Mesendoderm (in vitro differentiated cells): ENCODE measurements around the gene DNM3.

ENCODE experiments used
- DNase-seq: peaks from one replicate; pipeline ENCODE4 v3.0.0; 2013
- H2AK5ac ChIP-seq: 2 replicates; pipeline ENCODE4 v1.6.1; 2013; ENCODE audit warnings: low read length, inconsistent platforms
- H2BK120ac ChIP-seq: 2 replicates; pipeline ENCODE4 v1.6.1; 2013; ENCODE audit warnings: low read depth, mild to moderate bottlenecking, low read length, moderate library complexity, mixed read lengths
- H2BK15ac ChIP-seq: replicated peaks from 2 replicates; pipeline ENCODE4 v1.6.1; 2013; ENCODE audit warnings: low read depth, mild to moderate bottlenecking, moderate library complexity
- H2BK5ac ChIP-seq: 2 replicates; pipeline ENCODE4 v1.6.1; 2013; ENCODE audit warnings: low read length, inconsistent platforms
- H3K18ac ChIP-seq: 2 replicates; pipeline ENCODE4 v1.6.1; 2013; ENCODE audit warnings: mild to moderate bottlenecking, low read length, mixed read lengths
- H3K23ac ChIP-seq: one replicate; pipeline ENCODE4 v1.6.1; 2013; ENCODE audit warnings: low read length
- H3K27ac ChIP-seq: 2 replicates; pipeline ENCODE4 v1.5.1; 2013; ENCODE audit warnings: low read depth, mild to moderate bottlenecking, inconsistent platforms, low read length, moderate library complexity
- H3K27me3 ChIP-seq: 2 replicates; pipeline ENCODE4 v1.6.1; 2013; ENCODE audit warnings: low read length, control low read depth, mild to moderate bottlenecking, inconsistent platforms; ENCODE audit not compliant: insufficient read depth, poor library complexity
- H3K36me3 ChIP-seq: 2 replicates; pipeline ENCODE4 v1.6.1; 2013; ENCODE audit warnings: low read length, inconsistent platforms; ENCODE audit not compliant: control insufficient read depth, insufficient read depth
- H3K4ac ChIP-seq: one replicate; pipeline ENCODE4 v1.6.1; 2013; ENCODE audit warnings: low read depth, mild to moderate bottlenecking, low read length, moderate library complexity
- H3K4me1 ChIP-seq: 2 replicates; pipeline ENCODE4 v1.6.1; 2013; ENCODE audit warnings: low read depth, low read length, inconsistent platforms; ENCODE audit not compliant: control insufficient read depth
- H3K4me2 ChIP-seq: 2 replicates; pipeline ENCODE4 v1.6.1; 2013; ENCODE audit warnings: low read length
- H3K4me3 ChIP-seq: 2 replicates; pipeline ENCODE4 v1.5.1; 2013; ENCODE audit warnings: mild to moderate bottlenecking, low read length
- H3K56ac ChIP-seq: one replicate; pipeline ENCODE4 v1.6.1; 2013; ENCODE audit warnings: low read length
- H3K79me1 ChIP-seq: 2 replicates; pipeline ENCODE4 v1.6.1; 2013; ENCODE audit warnings: low read length, inconsistent platforms
- H3K79me2 ChIP-seq: 2 replicates; pipeline ENCODE4 v1.6.1; 2013; ENCODE audit warnings: mild to moderate bottlenecking, low read length; ENCODE audit not compliant: control insufficient read depth, insufficient read depth
- H3K9ac ChIP-seq: 2 replicates; pipeline ENCODE4 v1.6.1; 2013; ENCODE audit warnings: low read length, inconsistent platforms
- H4K5ac ChIP-seq: one replicate; pipeline ENCODE4 v1.6.1; 2013; ENCODE audit warnings: low read length
- H4K8ac ChIP-seq: one replicate; pipeline ENCODE4 v1.6.1; 2013; ENCODE audit warnings: low read depth, mild to moderate bottlenecking, control low read depth, low read length, moderate library complexity
- WGBS: extraction: QIAGEN DNeasy Blood & Tissue Kit; methylation state at CpG from one replicate; pipeline ENCODE4 v1.1.7; 2013; ENCODE audit warnings: low lambda C conversion rate, missing lambda C conversion rate; ENCODE audit not compliant: insufficient coverage; ENCODE audit errors: extremely low coverage; 5-methylcytosine and 5-hydroxymethylcytosine counted together

The DNM3 gene

DNA sequence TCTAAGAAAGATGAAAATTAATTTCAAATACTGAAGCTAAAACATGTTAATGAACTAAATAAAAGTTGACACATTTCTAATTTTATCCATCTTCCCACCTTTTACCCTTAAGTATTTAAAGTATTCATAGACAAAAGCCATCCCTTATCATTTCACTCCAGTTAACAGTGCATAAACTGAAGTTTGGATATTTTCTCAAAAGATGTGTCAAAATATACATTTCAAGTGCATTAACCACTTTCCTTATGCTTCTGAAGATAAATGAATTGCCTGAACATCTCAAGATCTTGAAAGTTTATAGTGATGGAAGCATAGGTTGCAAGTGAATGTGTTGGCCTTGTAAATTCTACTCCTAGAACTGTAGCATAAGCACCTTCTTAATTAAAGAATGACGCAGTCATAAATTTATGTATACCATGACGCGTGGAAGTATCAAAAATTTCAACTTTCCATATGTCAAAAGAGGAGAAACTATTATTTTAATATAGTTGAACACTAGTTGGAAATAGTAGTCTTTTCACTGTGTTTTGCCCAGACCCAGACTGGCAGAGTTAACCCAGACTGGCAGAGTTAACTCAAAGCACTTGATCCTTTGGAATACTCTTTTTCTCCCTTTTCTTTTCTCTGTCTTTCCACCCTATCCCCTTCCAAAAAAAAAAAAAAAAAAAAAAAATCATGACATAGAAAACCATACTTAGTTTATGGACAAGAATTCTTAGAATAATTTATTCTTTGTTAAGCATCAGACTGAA, 296.6 kb downstream of the DNM3 start:
- no peak overlapping the region for H3K4ac ChIP-seq
- no peak overlapping the region for H3K18ac ChIP-seq
- H2BK5ac ChIP-seq = no peak overlapping the region
- H3K4me3 ChIP-seq = no peak overlapping the region
- no peak overlapping the region for H3K27ac ChIP-seq
- H2BK120ac ChIP-seq = no peak overlapping the region
- H3K4me2 ChIP-seq = no peak overlapping the region
- H3K79me2 ChIP-seq = no peaks in the 10 kb centered on the region
- no peaks in the 10 kb centered on the region for H3K4me1 ChIP-seq
- no peaks in the 10 kb centered on the region for H3K79me1 ChIP-seq
- no peak for DNase-seq
- no peak overlapping the region for H3K56ac ChIP-seq
- H2AK5ac ChIP-seq = no peak overlapping the region
- no peaks in the 10 kb centered on the region for H3K27me3 ChIP-seq
- no peak overlapping the region for H2BK15ac ChIP-seq
- H4K8ac ChIP-seq = no peak overlapping the region
- no CpG with 5 or more reads among the region's 3 CpGs for WGBS
- no peak overlapping the region for H3K23ac ChIP-seq
- no peaks in the 10 kb centered on the region for H3K36me3 ChIP-seq
- H3K9ac ChIP-seq = no peak overlapping the region
- H4K5ac ChIP-seq = no peak overlapping the region

DNA sequence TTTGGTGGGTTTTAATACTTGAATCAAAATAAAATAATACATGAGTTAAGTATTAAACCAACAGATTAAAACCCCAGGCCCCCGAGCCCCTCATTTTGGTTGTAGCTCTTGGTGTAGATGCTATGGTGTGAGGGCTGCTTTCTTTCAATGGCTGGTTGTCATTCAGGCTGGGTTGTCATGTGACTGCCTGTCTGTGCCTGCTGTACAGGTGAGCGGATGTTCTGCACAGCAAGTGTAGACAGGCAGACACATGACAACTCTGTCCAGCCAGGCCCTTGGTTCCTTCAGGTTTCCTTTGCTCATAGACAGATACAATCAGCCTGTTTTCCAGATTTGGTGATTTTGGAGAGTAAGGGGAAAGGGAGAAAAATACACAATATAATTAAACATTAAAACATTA, 297.3 kb downstream of the DNM3 start:
- Histone ChIP-seq H2BK5ac (no peak overlapping the region), H3K27me3 (no peaks in the 10 kb centered on the region), H2BK120ac (no peak overlapping the region), H3K4ac (no peak overlapping the region), H2AK5ac (no peak overlapping the region), H3K79me2 (no peaks in the 10 kb centered on the region), H3K4me3 (no peak overlapping the region), H4K5ac (no peak overlapping the region), H3K27ac (no peak overlapping the region), H3K18ac (no peak overlapping the region), H3K4me2 (no peak overlapping the region), H3K36me3 (no peaks in the 10 kb centered on the region), H3K79me1 (no peaks in the 10 kb centered on the region), H3K56ac (no peak overlapping the region), H4K8ac (no peak overlapping the region), H3K23ac (no peak overlapping the region), H2BK15ac (no peak overlapping the region), H3K9ac (no peak overlapping the region), H3K4me1 (no peaks in the 10 kb centered on the region)
- DNase-seq = no peak
- WGBS = no CpG with 5 or more reads among the region's 2 CpGs

DNA sequence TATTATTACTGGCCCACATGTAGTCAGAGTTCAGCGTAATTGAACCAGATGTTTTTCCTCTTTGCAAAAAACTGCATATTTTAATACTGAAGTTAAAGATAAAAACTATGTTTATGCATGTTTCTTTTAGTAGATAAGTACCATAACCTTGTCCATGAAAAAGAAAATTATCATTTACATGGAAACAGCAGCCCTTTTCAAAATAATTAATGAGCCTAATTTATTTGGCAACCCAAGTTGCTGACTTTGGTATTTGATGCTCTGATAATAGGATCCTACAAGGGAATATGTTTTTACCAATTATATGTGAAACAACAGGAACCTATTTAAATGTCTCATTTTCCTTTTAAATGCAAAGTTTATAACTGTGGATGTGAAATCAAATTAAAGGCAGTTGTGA, 297.9 kb downstream of the DNM3 start:
- H3K56ac ChIP-seq = no peak overlapping the region
- H3K18ac ChIP-seq = no peak overlapping the region
- no peaks in the 10 kb centered on the region for H3K79me1 ChIP-seq
- H3K4me2 ChIP-seq = no peak overlapping the region
- no peaks in the 10 kb centered on the region for H3K27me3 ChIP-seq
- no peaks in the 10 kb centered on the region for H3K36me3 ChIP-seq
- no peak overlapping the region for H3K4ac ChIP-seq
- no peak overlapping the region for H3K23ac ChIP-seq
- H4K8ac ChIP-seq = no peak overlapping the region
- no peak for DNase-seq
- H3K27ac ChIP-seq = no peak overlapping the region
- no peak overlapping the region for H4K5ac ChIP-seq
- no peak overlapping the region for H2BK120ac ChIP-seq
- H3K79me2 ChIP-seq = no peaks in the 10 kb centered on the region
- H2AK5ac ChIP-seq = no peak overlapping the region
- H2BK15ac ChIP-seq = no peak overlapping the region
- no peak overlapping the region for H2BK5ac ChIP-seq
- H3K4me1 ChIP-seq = no peaks in the 10 kb centered on the region
- no peak overlapping the region for H3K4me3 ChIP-seq
- H3K9ac ChIP-seq = no peak overlapping the region
- WGBS = no CpG with 5 or more reads among the region's 1 CpG

DNA sequence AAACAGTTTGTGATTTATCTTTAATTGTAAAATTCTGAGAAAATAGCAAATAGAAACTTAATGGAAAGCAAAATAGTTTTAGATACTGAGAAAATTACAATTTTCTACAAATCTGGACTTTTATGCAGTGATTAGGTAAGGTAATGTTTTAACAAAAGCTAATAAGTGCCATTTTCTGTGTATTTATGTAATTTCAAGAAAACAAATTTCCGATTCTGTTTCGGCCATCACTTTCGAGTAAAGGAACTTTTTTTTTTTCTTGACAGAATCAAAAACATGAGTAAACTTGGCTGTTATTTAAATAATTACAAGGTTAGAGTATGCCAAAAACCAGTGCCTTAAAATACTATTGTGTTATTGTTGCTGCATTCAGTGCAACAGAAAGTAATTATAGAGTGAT, 298.8 kb downstream of the DNM3 start:
- no peak overlapping the region for H3K27ac ChIP-seq
- H2AK5ac ChIP-seq = no peak overlapping the region
- no peak overlapping the region for H3K4ac ChIP-seq
- H3K56ac ChIP-seq = no peak overlapping the region
- no peaks in the 10 kb centered on the region for H3K27me3 ChIP-seq
- no peak overlapping the region for H2BK15ac ChIP-seq
- WGBS = no CpG with 5 or more reads among the region's 3 CpGs
- no peaks in the 10 kb centered on the region for H3K79me2 ChIP-seq
- H3K9ac ChIP-seq = no peak overlapping the region
- no peak overlapping the region for H3K18ac ChIP-seq
- H3K23ac ChIP-seq = no peak overlapping the region
- no peak overlapping the region for H4K8ac ChIP-seq
- H3K4me1 ChIP-seq = no peaks in the 10 kb centered on the region
- no peak overlapping the region for H4K5ac ChIP-seq
- no peaks in the 10 kb centered on the region for H3K79me1 ChIP-seq
- H3K4me3 ChIP-seq = no peak overlapping the region
- H3K4me2 ChIP-seq = no peak overlapping the region
- H3K36me3 ChIP-seq = no peaks in the 10 kb centered on the region
- H2BK5ac ChIP-seq = no peak overlapping the region
- DNase-seq = no peak
- H2BK120ac ChIP-seq = no peak overlapping the region

DNA sequence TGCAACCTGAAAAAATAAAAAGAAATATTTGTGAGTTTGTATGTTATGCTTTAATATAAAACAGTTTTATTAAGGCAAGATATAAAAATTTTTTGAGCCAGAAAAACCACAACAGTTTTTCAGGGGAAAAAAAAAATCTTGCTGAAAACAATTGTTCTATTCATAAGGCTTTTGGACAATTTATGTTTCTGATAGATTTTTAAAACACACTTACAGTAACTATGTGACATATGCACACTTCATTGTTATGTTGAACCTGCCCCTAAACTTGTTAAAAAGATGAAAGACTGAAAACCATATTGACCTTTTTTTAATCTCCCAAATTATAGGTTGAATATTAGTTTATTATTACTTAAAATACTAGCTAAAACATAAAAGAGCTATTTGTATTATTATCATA, 299.3 kb downstream of the DNM3 start:
- H3K9ac ChIP-seq = no peak overlapping the region
- H3K18ac ChIP-seq = no peak overlapping the region
- no peaks in the 10 kb centered on the region for H3K27me3 ChIP-seq
- H3K4me2 ChIP-seq = no peak overlapping the region
- H3K23ac ChIP-seq = no peak overlapping the region
- H3K79me1 ChIP-seq = no peaks in the 10 kb centered on the region
- H3K27ac ChIP-seq = no peak overlapping the region
- no peaks in the 10 kb centered on the region for H3K4me1 ChIP-seq
- no peak for DNase-seq
- no peak overlapping the region for H4K8ac ChIP-seq
- no peak overlapping the region for H3K4ac ChIP-seq
- no peak overlapping the region for H2BK120ac ChIP-seq
- no peak overlapping the region for H2AK5ac ChIP-seq
- H3K79me2 ChIP-seq = no peaks in the 10 kb centered on the region
- no peak overlapping the region for H2BK5ac ChIP-seq
- H3K4me3 ChIP-seq = no peak overlapping the region
- H3K56ac ChIP-seq = no peak overlapping the region
- no peak overlapping the region for H4K5ac ChIP-seq
- H3K36me3 ChIP-seq = no peaks in the 10 kb centered on the region
- no peak overlapping the region for H2BK15ac ChIP-seq

DNA sequence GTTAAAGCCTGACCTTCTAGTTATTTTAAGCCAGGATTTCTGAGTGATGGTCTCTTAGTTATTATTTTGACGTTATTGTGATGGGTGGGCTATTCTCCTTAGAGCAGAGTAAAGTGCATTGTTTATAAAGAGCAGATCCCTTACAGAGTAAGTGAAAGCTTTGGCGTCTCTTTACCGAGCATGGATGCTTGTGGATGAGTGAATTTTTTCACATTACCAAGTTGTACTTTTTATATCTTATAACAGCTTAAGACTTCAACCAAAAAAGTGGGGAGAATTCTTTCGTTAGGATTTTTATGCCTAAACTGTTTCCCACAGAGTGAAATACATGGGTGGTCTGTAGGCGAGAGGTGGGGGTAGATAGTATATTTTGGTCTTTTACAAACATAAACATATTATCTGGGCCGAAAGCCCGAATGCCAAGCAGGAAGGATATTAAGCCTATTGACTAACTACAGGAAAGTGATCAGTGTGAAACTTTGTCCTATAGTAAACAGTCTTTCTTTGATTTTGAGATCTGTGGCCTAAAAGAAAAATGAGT, 300.1 kb downstream of the DNM3 start:
- H3K36me3 ChIP-seq = no peaks in the 10 kb centered on the region
- no peak overlapping the region for H3K4me2 ChIP-seq
- H3K9ac ChIP-seq = no peak overlapping the region
- H2AK5ac ChIP-seq = no peak overlapping the region
- no peaks in the 10 kb centered on the region for H3K4me1 ChIP-seq
- no peaks in the 10 kb centered on the region for H3K79me2 ChIP-seq
- H2BK15ac ChIP-seq = no peak overlapping the region
- H4K8ac ChIP-seq = no peak overlapping the region
- H3K4ac ChIP-seq = no peak overlapping the region
- no peak overlapping the region for H3K4me3 ChIP-seq
- H3K23ac ChIP-seq = no peak overlapping the region
- WGBS = no CpG with 5 or more reads among the region's 7 CpGs
- no peak for DNase-seq
- no peak overlapping the region for H3K27ac ChIP-seq
- no peak overlapping the region for H3K18ac ChIP-seq
- no peak overlapping the region for H2BK120ac ChIP-seq
- H3K27me3 ChIP-seq = no peaks in the 10 kb centered on the region
- H3K79me1 ChIP-seq = no peaks in the 10 kb centered on the region
- H3K56ac ChIP-seq = no peak overlapping the region
- H4K5ac ChIP-seq = no peak overlapping the region
- H2BK5ac ChIP-seq = no peak overlapping the region
